Measurements from ENCODE around the gene DCTN1.
"Not testable (repeated sequence)": the region's sequence is repeated elsewhere in the genome, so short reads cannot be mapped to it uniquely, and the experiment has no call there.

DCTN1 gene

DNA sequence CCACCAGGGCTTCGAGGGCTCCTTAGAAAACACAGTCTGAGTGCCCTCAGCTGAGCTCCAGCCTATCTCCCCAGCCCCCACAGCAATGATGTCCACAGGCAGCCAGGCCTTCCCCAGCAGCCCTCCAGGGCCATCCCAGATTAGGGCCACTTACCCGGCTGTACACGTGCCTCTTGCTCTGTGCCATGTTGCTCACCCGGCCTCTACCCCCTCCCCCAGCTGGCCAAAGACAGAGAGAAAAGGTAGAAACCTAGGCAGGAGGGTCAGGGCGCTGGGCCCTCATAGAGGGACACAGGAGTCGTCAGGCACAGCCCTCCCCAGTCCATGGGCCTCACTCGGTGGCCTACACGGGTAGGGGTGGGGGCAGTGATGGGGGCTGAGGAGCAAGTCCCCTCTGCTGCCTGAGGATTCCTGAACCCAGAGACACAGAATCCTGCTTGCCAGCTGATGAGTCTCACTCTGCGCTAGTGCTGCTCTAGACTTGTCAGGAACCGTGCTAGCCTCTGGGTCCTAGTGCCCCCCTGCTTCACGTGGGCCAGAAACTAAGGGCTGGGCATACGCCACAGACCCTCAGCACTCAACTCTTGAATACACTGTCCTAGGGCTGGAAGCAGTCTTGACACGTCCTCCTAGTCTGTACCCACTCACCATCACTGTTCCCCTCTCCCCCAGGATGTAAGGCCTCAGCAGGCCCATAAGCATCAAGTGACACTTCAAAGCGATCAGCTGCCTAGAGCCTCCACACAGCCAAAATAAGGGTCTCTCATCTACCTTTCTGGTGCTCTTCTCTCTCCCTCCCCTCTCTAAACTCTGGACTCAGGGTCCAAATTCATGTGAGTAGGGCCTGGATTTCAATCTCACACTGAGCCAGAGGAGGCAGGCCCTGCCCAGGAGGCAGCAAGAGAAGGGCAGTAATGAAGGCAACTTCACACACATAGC lies at the start of gene DCTN1:
TSS of gene DCTN1 (minus strand) at position 461 of the 939 bp plus-strand sequence. CDS start at position 187, 274 bp downstream.
- peak; percentile 4 for DNase-seq

DNA sequence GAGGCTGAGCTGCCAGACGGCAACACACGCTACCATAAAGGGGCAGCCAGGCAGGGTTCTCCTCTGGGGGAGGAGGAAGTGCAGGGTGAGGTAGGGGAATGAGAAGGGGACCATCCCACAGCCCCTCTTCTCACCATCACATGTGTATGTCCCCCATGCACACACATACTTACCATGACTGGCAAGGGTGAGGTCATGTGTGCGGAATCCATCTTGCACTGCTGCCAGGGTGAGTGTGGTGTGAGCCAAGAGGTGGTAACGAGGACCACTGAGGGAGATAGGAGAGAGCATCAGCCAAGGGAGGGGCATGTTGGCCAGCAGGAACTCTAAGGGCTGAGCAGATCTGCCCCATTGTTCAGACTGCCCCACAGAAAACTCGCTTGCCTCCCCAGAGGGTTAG lies 48.6 kb upstream of the DCTN1 start:
- no peak for DNase-seq

DNA sequence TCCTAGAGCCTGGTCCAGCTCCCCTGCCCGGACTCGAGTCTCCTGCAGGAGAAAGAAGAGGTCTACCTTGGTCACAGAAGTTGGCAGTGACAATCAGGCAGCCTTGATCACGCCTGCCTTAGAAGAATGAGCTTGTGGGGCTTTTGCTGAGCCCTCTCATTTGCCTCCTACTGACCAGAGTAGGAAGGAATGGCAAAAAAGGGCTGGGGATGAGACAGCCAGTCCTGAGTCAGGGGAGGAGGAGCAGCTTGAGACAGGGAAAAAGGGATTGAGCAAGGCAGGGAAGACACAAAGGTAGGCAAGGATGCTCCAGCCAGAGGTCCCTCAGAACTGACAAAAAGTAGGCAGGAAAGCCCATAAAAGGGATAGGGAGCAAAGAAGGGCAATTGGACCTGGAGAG lies 47.4 kb upstream of the DCTN1 start:
- DNase-seq, result no peak

DNA sequence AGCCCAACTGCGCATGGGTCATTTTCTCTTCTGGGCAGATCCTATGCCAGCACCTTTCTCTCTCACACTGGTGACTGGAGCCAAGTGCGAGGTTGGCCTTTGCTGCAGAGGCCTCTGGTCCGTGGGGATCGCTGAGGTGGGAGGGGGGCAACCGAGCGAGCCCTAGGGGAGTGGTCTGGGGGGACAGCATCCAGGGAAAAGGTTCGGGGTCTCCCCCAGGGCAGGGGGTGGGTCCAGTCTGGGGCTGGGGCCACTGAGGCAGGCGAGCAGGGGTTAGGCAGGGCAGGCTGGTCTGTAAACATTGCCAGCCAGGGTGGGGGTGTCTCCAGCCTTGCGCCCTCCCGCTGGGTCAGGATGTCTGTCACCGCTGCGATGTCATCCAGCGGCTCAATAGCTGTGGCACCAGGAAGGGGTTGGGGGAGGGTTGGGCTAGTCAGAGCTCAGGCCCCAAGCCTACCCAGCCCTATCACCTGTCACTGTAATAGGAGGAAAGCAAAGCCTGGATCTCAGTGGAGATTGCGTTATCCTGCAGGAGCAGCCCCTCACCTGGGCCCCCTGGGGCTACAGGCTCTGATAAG lies 46.2 kb upstream of the DCTN1 start:
- no peak for DNase-seq

DNA sequence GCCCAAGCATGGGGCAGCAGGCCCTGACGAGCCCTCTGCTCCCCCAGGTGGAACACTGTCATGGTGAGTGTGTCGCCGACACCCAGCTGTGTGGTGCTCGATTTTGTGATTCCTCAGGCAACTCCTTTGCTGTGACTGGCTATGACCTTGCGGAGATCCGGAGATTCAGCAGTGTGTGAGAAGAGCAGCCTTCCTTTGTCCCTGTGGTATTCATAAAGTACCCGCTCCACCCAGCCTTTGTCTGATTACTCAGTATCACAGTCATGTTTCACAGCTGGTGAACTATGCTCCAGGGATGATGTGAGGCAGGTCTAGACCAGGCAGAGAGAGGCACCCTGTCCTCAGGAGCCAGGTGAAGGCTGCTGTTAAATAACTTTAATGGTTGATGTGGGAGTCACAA lies 45.4 kb upstream of the DCTN1 start:
- DNase-seq, result no peak

DNA sequence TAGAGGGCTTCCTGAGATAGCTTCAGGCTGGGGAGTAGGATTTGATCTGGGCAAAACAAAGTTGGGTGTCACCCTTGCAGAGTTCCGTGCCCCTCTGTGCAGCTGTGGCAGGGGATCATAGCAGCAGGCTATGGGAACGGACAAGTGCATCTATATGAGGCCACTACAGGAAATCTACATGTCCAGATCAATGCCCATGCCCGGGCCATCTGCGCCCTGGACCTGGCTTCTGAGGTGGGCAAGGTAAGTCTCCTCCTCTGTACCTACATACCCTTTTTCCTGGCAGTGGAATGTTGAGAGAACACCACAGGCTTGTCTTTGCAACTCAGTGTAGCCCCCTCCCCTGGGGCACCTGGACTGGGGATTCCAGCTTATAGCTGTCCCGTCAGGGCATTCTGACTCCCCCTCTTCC lies 44.9 kb upstream of the DCTN1 start:
- no peak for DNase-seq

DNA sequence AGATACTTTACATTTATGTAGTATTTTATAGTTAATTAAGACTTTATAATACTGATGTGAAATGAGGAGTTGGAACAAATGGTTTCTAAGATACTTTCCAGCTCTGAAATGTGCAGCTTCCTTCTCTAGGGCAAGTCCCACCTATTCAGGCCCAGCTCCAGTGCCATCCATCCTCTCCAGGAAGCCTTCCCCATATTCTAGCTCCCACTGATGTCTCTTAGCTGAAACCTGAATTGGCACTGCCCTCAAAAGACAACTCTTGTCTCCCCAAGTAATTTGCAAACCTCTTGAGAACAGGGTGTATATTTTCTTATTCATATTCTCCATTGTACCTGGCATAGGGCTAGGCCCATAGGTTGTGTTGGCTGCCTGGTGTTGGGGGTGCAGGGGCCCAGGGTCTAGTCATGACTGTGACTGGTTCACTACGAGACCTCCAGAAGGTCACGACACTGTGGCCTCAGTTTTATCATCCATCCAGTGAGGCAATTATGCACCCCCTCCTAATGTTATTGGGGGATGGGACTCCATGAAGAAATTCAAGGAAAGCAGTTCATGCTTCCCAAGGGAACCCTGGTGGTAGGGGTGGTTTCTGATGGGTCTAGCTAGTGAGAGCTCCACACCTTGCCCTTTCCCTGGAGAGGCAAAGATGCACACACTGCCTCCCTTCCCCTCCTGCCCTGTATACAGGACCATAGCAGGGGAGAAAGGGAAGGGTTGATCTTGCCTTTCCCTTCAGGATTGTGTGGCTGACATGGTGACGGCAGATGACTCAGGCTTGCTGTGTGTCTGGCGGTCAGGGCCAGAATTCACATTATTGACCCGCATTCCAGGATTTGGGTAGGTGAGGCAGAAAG lies 44.3 kb upstream of the DCTN1 start:
- no peak for DNase-seq

DNA sequence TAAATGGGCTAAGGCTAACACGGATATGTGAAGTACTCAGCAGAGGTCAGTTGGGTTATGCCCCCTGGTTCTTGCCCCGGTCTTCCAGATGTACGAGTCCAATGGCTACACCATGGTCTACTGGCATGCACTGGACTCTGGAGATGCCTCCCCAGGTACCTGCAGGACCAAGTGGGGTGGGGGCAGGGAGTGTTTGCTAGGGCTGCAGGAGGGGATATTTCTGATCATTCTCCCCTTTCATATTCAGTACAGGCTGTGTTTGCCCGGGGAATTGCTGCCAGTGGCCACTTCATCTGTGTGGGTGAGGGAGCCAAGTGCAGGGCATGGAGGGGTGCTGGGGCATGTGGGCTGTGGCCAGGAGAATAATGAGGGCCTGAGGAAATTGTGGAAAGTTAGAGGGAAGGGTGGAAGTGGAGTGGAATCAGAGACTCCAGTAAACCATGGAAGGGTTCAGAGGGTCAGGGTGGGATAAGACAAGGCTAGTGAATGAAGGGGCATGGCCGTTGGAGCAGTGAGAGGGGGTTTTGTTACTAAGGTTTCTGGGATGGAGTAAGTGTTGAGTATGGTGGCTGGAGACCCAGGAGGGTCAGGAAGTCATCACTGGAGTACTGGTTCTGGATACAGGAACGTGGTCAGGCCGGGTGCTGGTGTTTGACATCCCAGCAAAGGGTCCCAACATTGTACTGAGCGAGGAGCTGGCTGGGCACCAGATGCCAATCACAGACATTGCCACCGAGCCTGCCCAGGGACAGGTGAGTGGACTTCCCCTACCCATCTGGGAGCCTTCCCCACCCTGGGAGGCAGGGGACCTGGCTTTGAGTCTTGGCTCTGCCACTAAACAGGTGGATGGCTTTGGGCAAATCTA lies 43.4 kb upstream of the DCTN1 start:
- DNase-seq, result no peak

DNA sequence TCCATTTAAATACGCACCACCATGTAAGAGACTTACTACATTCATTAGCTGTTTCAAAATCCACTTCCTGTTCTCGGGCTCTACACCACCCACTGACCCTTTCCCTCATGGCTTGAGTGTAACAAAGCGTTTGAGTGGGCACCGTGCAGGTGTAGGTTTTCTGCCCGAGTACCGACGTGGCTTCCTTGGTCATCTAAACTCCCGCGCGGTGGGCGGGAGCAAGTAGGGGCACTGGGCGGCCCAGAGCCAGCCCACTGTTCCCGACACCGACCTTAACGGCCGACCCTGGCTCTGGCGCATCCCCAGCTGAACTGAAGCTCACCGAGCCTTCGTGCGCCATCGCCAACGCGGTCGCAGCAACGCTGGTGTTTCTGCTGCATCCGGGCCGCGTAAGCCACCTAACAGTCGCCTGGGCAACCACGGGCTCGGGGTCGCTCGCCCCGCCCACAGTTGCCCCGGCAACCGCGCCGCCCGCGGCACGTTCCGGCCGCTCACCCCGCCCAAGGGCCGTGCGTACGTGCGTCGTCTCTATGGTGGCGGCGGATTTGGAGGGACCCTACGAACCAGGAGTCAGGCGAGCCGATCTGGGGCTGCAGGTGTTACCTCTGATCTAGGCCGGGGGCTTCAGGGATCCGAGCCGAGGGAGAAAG lies 41.2 kb upstream of the DCTN1 start, which contains the start of the genes C2orf81 and WDR54:
TSS of gene C2orf81 (minus strand) at position 399 of the 650 bp plus-strand sequence. CDS start at position 340, 59 bp downstream.
TSS of gene WDR54 (plus strand) at position 510 of the 650 bp plus-strand sequence. CDS start 424 bp downstream, outside the sequence.
- peak; percentile 77 for DNase-seq

DNA sequence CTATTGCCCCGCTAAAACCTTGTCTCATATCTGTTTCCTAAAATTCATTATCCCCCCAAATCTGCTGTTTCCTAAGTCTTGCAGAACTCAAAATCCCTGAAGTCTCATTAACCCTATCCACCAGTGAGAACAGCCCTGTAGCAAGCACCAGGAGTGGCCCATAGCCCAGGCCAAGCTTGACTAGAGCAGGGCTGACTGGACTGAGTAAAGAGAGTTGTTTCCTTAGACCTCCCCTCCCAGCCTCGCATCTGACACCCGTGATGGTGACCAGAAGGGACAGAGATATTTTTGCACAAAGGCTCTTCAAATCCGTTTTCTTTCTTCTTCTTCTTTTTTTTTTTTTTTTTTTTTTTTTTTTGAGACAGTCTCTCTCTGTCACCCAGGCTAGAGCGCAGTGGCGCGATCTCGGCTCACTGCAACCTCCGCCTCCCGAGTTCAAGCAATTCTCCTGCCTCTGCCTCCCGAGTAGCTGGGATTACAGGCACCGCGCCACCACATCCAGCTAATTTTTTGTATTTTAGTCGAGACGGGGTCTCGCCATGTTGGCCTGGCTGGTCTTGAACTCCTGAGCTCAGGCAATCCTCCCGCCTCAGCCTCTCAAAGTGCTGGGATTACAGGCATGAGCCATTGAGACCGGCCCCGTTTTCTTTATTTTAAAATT lies 40.5 kb upstream of the DCTN1 start:
- DNase-seq, result not testable (repeated sequence)

DNA sequence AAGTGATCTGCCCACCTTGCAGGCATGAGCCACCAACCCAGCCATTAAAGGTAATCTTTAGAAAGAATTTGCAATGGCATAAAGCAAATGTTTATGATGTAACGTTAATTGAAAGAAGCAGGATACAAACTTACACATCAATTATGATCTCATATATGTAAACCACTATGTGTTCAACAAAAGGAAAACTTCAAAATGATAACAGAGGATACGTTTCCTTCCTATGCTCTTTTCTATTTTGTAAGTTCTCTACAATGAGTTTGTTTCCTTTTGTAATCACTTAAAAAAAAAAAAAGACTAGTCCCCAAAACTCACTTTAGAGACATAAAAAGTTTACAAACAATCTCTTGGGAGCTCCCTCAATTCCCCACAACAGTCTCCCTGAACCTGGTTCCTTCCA lies 39.9 kb upstream of the DCTN1 start:
- DNase-seq, result no peak

DNA sequence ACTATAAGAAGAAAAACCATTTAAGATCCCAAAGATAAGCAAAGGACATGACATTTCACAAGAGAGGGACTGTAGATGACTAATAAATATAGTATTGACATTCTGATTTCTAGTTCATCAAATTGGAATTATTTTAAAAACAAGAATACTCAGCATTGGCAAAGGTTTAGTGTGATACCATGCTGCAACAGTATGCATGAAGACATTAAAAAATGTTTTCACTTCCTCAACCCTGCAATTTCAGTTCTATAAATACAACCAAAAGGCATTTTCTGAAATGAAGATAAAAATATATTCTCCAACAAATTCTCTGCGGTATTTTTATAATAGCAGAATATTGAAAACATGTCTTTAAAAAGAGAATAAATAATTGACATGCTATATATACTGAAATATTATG lies 39.2 kb upstream of the DCTN1 start:
- no peak for DNase-seq

DNA sequence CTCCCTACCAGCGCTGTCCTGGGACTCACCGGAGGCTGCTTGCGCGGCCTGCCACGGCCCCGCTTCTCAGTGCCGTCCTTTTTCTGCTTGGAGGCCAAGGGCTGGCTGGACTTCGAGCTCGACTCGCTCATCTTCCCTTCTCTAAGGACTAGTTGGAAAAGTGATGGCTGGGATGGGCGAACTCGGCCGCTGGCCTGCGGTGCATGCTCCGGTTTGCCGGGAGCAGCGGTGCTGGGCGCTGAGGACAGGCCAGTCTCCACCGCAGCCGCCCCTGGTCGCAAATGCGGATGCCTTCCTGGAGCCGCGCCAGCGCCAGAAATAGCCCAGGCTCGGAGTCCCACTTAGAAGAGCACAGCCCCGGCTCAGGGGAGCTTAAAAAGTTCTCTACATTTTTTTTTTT lies 38.2 kb upstream of the DCTN1 start:
- no peak for DNase-seq

DNA sequence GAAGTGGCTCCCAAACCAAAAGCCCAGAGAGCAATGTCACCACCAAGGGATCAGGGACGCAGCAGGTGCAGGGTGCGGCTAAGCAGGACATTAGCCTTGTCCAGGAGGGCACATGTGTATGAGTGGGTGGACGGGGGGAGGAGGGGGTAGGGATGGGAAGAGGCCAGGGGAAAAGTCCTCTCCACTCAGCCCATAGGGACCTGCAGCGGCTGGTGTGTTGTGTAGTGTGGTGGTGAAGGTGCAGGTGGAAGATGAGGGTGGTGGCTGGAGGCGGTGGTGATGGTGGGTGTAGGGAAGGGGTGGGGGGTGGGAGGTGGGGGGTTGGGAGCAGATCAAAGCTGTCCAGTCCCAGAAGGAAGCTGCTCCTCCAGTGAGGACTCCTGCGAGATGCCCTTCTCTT lies 37.7 kb upstream of the DCTN1 start:
- DNase-seq, result no peak

DNA sequence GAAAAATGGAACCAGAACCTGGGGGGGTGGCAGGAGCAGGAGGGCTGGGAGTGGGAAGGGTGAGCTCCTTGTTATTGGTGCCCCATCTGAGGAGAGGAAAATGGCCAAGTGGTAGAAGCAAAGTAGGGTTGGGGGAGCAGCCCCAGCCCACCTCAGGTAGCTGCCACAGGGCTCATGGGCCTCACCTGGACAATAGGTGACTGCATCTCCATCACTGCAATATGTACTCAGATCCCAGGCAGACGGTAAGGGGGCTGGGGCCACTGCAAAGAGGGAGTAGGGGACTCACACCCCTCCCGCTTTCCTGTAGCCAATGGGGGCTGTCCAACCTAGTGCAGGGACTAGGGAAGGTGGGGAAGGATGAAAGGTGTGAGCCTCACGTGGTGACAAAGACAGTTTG lies 37.1 kb upstream of the DCTN1 start:
- DNase-seq, result no peak

DNA sequence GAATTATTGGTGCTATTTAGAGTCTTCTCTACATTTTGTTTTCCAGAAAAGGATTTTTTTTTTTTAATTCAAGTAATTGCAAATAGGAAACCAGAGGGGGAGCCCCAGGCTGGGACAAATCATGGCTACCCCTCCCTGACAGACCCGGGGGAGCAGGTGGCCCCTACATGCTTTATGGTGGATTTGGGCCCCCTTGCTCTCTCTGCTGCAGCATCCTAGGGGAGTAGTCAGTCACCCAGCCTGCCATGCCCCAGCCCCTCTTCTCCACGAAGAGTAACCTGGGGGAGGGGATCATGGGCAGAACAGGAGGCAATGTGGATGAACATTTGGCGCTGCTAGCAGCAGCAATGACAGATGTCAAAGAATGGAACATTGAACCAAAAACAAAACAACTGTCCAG lies 36.7 kb upstream of the DCTN1 start:
- DNase-seq, result peak; percentile 61

DNA sequence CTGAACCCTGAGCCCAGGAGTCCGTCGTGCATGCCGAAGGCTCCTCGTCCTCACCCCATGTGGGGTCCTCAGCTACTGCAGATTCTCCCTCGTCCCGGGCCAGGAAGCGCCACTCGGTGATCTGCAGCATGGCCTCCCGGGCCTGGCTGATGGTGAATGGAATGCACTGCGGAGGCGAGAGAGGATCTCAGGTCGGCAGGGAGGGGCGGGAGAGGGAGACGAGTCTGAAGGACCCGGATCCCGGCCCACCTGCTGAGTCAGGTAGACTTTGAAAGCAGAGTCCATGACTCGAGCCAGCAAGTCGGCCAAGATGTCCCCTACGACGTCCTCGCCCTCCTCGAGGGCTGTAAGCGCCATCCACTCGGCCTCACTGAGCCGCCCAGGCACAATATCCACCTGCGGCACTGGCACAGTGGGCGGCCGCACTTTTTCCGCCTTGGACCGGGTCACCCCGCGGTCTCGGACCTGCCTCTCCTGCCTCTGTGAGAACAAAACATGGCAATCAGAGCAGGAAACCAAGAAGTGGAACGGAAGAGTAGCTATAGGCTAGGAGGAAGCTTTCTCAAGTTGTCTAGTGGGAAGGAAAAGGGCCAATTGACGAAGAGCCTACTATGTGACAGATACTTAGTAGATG lies 35.8 kb upstream of the DCTN1 start:
- DNase-seq, result no peak

DNA sequence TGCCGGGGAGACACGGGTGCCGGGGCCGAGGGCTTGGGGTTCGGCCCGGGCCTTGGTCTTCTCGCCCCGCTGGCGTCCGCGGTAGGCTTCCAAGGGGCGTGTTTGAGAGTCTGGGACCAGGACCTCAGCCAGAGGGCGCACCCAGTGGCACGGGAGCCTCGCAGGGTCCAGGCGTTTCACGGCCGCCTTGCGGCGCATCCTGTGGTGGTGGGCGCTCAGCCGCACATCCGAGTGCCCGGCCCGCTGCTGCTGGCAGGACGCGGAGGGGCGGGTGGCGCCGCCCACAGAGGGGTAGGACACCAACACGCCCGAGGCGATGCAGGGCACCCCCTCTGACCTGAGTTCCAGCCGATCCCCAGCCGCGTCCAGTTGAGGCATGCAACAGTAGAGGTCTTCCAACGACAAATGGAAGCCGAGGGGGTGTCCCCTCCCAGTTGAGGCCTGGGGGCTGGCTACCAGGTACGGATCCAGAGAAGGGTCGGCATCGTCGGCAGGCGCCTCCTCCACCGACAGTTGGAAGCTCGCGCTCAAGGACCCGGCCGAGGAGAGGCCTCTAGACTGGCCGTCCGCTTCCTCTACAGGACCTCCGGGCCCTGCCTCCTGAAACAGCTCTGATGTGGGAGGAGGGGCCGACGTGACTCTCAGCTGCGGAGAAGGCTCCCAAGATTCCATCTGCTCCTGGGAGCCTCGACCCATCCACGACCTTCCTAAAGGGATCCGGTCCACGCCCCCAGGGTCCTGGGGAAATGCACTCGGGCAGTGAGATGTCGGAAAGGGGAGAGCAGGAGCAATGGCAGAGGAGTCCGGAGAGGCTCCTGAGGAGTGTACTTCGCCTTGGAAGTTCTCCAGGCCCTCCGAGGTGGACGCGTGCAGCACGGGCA lies 35.0 kb upstream of the DCTN1 start:
- DNase-seq, result no peak

DNA sequence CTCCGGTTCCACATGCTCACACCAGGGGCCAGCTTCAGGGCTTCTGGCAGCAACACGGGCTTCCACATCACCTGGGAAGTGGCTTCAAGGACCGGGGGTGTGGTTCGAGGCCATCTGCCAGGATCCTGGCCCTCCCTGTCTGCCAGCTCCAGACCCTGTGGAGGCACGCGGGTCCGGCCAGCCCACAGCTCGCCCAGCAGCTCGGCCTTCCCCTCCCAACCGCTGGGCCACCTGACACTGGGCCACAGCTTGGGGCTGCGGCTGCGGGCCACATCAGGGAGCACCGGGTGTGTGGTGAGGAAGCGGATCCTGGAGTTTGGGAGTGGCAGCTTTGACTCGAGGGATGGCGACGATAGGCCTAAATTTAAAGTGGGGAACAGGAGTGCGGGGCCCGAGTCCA lies 34.3 kb upstream of the DCTN1 start:
- DNase-seq, result no peak

Data from NCI-H1694 treated with DMSO at 0.1 percent for 48 hours (cell line).